H9 (cell line): Measurements from ENCODE around the gene CERS1. TPM values are rescaled to one million over a fixed set of nuclear protein-coding genes. Genes with fewer than 3 reads are reported as not detected.
A peak's percentile ranks its signal among the peaks of the same experiment; 100 is the strongest.

ENCODE experiments used
- DNase-seq: peaks from one replicate; pipeline ENCODE4 v3.0.0-alpha.2; 2017
- H2AFZ ChIP-seq: one replicate; pipeline ENCODE4 v1.6.1; 2013; ENCODE audit warnings: mild to moderate bottlenecking, low read length, control low read depth, moderate library complexity
- H2AK5ac ChIP-seq: 2 replicates; pipeline ENCODE4 v1.6.1; 2013; ENCODE audit warnings: low read length, control low read depth, mixed read lengths; ENCODE audit not compliant: insufficient read length
- H2BK120ac ChIP-seq: one replicate; pipeline ENCODE4 v1.6.1; 2013; ENCODE audit warnings: low read depth, mild to moderate bottlenecking, low read length, control low read depth, inconsistent platforms; ENCODE audit not compliant: poor library complexity, severe bottlenecking
- H2BK12ac ChIP-seq: 2 replicates; pipeline ENCODE4 v1.6.1; 2013; ENCODE audit warnings: low read length, control low read depth, mixed read lengths, low read depth; ENCODE audit not compliant: insufficient read length
- H2BK15ac ChIP-seq: 2 replicates; pipeline ENCODE4 v1.6.1; 2013; ENCODE audit warnings: low read depth, low read length, control low read depth
- H2BK20ac ChIP-seq: one replicate; pipeline ENCODE4 v1.6.1; 2013; ENCODE audit warnings: low read depth, mild to moderate bottlenecking, low read length, control low read depth, inconsistent platforms; ENCODE audit not compliant: poor library complexity, severe bottlenecking
- H2BK5ac ChIP-seq: 2 replicates; pipeline ENCODE4 v1.6.1; 2013; ENCODE audit warnings: low read length, control low read depth, mixed read lengths; ENCODE audit not compliant: insufficient read length
- H3K14ac ChIP-seq: 2 replicates; pipeline ENCODE4 v1.6.1; 2013; ENCODE audit warnings: low read length, control low read depth; ENCODE audit not compliant: insufficient read depth
- H3K18ac ChIP-seq: 2 replicates; pipeline ENCODE4 v1.6.1; 2013; ENCODE audit warnings: low read depth, mild to moderate bottlenecking, mixed read lengths, low read length, control low read depth; ENCODE audit not compliant: insufficient read length
- H3K23ac ChIP-seq: 2 replicates; pipeline ENCODE4 v1.6.1; 2013; ENCODE audit warnings: low read length, control low read depth, mixed read lengths, low read depth; ENCODE audit not compliant: insufficient read length
- H3K23me2 ChIP-seq: 2 replicates; pipeline ENCODE4 v1.6.1; 2013; ENCODE audit warnings: low read depth, mild to moderate bottlenecking, mixed read lengths, low read length, control low read depth; ENCODE audit not compliant: insufficient read length, poor library complexity, severe bottlenecking
- H3K27ac ChIP-seq: 2 replicates; pipeline ENCODE4 v1.5.1; 2013; ENCODE audit warnings: low read length, control low read depth, mixed read lengths, low read depth; ENCODE audit not compliant: insufficient read length
- H3K27me3 ChIP-seq: 2 replicates; pipeline ENCODE4 v1.6.1; 2013; ENCODE audit warnings: low read length, control low read depth, inconsistent platforms; ENCODE audit not compliant: insufficient read depth
- H3K4ac ChIP-seq: 2 replicates; pipeline ENCODE4 v1.6.1; 2013; ENCODE audit warnings: low read depth, mild to moderate bottlenecking, control low read depth, inconsistent platforms, low read length, moderate library complexity
- H3K4me1 ChIP-seq: 2 replicates; pipeline ENCODE4 v1.6.1; 2013; ENCODE audit warnings: low read length, control low read depth, inconsistent platforms; ENCODE audit not compliant: insufficient read depth
- H3K4me2 ChIP-seq: 2 replicates; pipeline ENCODE4 v1.6.1; 2013; ENCODE audit warnings: low read length, control low read depth, mixed read lengths; ENCODE audit not compliant: insufficient read length, insufficient read depth
- H3K56ac ChIP-seq: 2 replicates; pipeline ENCODE4 v1.6.1; 2013; ENCODE audit warnings: low read depth, mild to moderate bottlenecking, mixed read lengths, low read length, control low read depth; ENCODE audit not compliant: insufficient read length
- H3K79me1 ChIP-seq: 2 replicates; pipeline ENCODE4 v1.6.1; 2013; ENCODE audit warnings: low read depth, mild to moderate bottlenecking, moderate library complexity, low read length, control low read depth, inconsistent platforms; ENCODE audit not compliant: insufficient read depth, poor library complexity, severe bottlenecking
- H3K79me2 ChIP-seq: 2 replicates; pipeline ENCODE4 v1.6.1; 2013; ENCODE audit warnings: low read length, control low read depth, inconsistent platforms; ENCODE audit not compliant: insufficient read depth
- H3K9ac ChIP-seq: 2 replicates; pipeline ENCODE4 v1.6.1; 2013; ENCODE audit warnings: low read length, control low read depth, mixed read lengths; ENCODE audit not compliant: insufficient read length; ENCODE audit errors: extremely low read depth
- H3K9me3 ChIP-seq: one replicate; pipeline ENCODE4 v1.6.1; 2013; ENCODE audit warnings: low read depth, low read length, inconsistent platforms; ENCODE audit not compliant: control insufficient read depth
- H3T11ph ChIP-seq: one replicate; pipeline ENCODE4 v1.6.1; 2013; ENCODE audit warnings: mild to moderate bottlenecking, low read length, control low read depth, inconsistent platforms
- H4K20me1 ChIP-seq: one replicate; pipeline ENCODE4 v1.6.1; 2013; ENCODE audit not compliant: control insufficient read depth, insufficient read length, insufficient read depth
- H4K5ac ChIP-seq: 2 replicates; pipeline ENCODE4 v1.6.1; 2013; ENCODE audit warnings: low read depth, mild to moderate bottlenecking, mixed read lengths, low read length, control low read depth; ENCODE audit not compliant: insufficient read length
- H4K8ac ChIP-seq: replicated peaks from 2 replicates; pipeline ENCODE4 v1.6.1; 2013; ENCODE audit warnings: low read length, control low read depth, mixed read lengths, low read depth; ENCODE audit not compliant: insufficient read length
- H4K91ac ChIP-seq: 2 replicates; pipeline ENCODE4 v1.6.1; 2013; ENCODE audit warnings: low read depth, mild to moderate bottlenecking, moderate library complexity, mixed read lengths, low read length, control low read depth; ENCODE audit not compliant: insufficient read length
- H3K27ac Mint-ChIP-seq, 3 experiments: 2 replicates in 2 of 3; 3 replicates in 1 of 3; pipeline ENCODE4 v1.8.0; 2020 to 2021; ENCODE audit warnings: mixed read lengths in 3 of 3, mild to moderate bottlenecking in 1 of 3, moderate library complexity in 1 of 3
- H3K27me3 Mint-ChIP-seq: 2 replicates; pipeline ENCODE4 v1.8.0; 2021; ENCODE audit warnings: low read depth, mild to moderate bottlenecking, moderate library complexity, mixed read lengths
- H3K36me3 Mint-ChIP-seq, 3 experiments: 2 replicates in 2 of 3; 3 replicates in 1 of 3; pipeline ENCODE4 v1.8.0; 2020 to 2021; ENCODE audit warnings: low read depth in 3 of 3, mixed read lengths in 3 of 3; ENCODE audit not compliant: insufficient read depth in 1 of 3
- H3K4me1 Mint-ChIP-seq, 2 experiments: 2 replicates each; pipeline ENCODE4 v1.8.0; 2020; ENCODE audit warnings: mixed read lengths in 2 of 2
- H3K4me3 Mint-ChIP-seq, 2 experiments: 2 replicates in 1 of 2; 3 replicates in 1 of 2; pipeline ENCODE4 v1.8.0; 2020 to 2021; ENCODE audit warnings: mild to moderate bottlenecking in 2 of 2, mixed read lengths in 2 of 2, moderate library complexity in 1 of 2
- H3K9me3 Mint-ChIP-seq, 2 experiments: 2 replicates in 1 of 2; 3 replicates in 1 of 2; pipeline ENCODE4 v1.8.0; 2020; ENCODE audit warnings: mild to moderate bottlenecking in 2 of 2, mixed read lengths in 2 of 2, moderate library complexity in 1 of 2
- CTCF ChIP-seq: fragments of 200-600 bp; sonication (generic); conservative IDR thresholded peaks from 3 replicates; pipeline ENCODE4 v1.8.0; 2021; ENCODE audit warnings: antibody characterized with exemption, mild to moderate bottlenecking
- WGBS: extraction: QIAGEN DNeasy Blood & Tissue Kit; methylation state at CpG from one replicate; pipeline ENCODE4 v1.1.7; 2013; ENCODE audit warnings: missing lambda C conversion rate, low lambda C conversion rate, mixed read lengths; ENCODE audit not compliant: insufficient read length; ENCODE audit errors: extremely low coverage; 5-methylcytosine and 5-hydroxymethylcytosine counted together
- total RNA-seq: library from RNA; stranded (reverse); gene quantifications from 2 replicates; pipeline ENCODE4 v1.2.1, GENCODE V29; 2021

CERS1 gene
- total RNA-seq, 1 experiment from 2014 or later, result 19.3 TPM

GRCh38 chr19:18853755-18854427, 42.1 kb downstream of the CERS1 start:
- no peaks in the 10 kb centered on the region for H3K79me2 ChIP-seq
- no peak overlapping the region for H2AFZ ChIP-seq
- H4K20me1 ChIP-seq, result no peaks in the 10 kb centered on the region
- no peaks in the 10 kb centered on the region for H3K9me3 ChIP-seq
- no peak overlapping the region for H4K8ac ChIP-seq
- no peak overlapping the region for H3K9ac ChIP-seq
- H2BK120ac ChIP-seq, result no peak overlapping the region
- no peak overlapping the region for H3K4me3 Mint-ChIP-seq
- no peak overlapping the region for H3K56ac ChIP-seq
- H3K23ac ChIP-seq, result no peak overlapping the region
- H3K27me3 Mint-ChIP-seq, result no peaks in the 10 kb centered on the region
- no peak overlapping the region for H3K18ac ChIP-seq
- no peak overlapping the region for H2BK15ac ChIP-seq
- peaks cover 51 to 95% (median 89%) of the 10 kb centered on the region in 3 experiments for H3K36me3 Mint-ChIP-seq
- no peak overlapping the region for H2BK5ac ChIP-seq
- H3T11ph ChIP-seq, result no peak overlapping the region
- no peak overlapping the region for H4K5ac ChIP-seq
- peak; percentile 33; the same call in 2 of the 3 replicates for TF ChIP-seq CTCF
- no peak overlapping the region for H2AK5ac ChIP-seq
- no peak for DNase-seq
- H3K4me1 Mint-ChIP-seq, result no peaks in the 10 kb centered on the region
- no peaks in the 10 kb centered on the region for H3K27me3 ChIP-seq
- no peaks in the 10 kb centered on the region for H3K79me1 ChIP-seq
- no peaks in the 10 kb centered on the region; a peak in 1 of 5 replicates for H3K9me3 Mint-ChIP-seq
- H3K27ac Mint-ChIP-seq, result peak overlapping the region in 2 of 3 experiments; percentile 40 to 77; a peak in 1 of 7 replicates
- WGBS, result no CpG with 5 or more reads among the region's 17 CpGs
- H3K4me2 ChIP-seq, result no peak overlapping the region
- H2BK12ac ChIP-seq, result no peak overlapping the region
- H2BK20ac ChIP-seq, result no peak overlapping the region
- no peaks in the 10 kb centered on the region for H3K4me1 ChIP-seq
- H3K23me2 ChIP-seq, result no peaks in the 10 kb centered on the region
- H3K27ac ChIP-seq, result no peak overlapping the region
- no peak overlapping the region for H3K14ac ChIP-seq
- no peak overlapping the region for H3K4ac ChIP-seq
- H4K91ac ChIP-seq, result no peak overlapping the region
